ENCODE results near the gene TPRG1L.
"Not testable (repeated sequence)": the region's sequence is repeated elsewhere in the genome, so short reads cannot be mapped to it uniquely, and the experiment has no call there.

The TPRG1L gene

DNA sequence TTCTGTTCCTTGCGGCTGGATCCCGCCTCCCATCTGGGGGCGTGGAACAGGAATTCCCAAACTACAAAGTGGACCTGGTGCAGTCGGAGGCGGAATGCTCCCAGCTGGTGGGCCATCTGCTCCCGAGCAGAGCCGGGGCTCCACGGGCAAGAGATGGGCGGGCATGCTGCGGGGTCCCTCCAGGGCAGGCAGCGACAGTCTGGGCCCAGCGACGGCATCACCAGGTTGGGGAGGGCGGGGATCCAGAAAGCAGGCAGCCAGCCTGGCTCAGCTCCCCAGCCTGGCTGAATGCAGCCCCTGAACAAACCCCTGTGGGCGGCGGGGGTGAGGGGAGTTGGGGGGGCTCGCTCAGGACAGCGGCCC, 17.1 kb upstream of the TPRG1L start:
- in situ Hi-C loops (cut with MboI; ENCODE audit: low sequenced_read_pairs), result no loop called here

GRCh38 chr1:3608154-3608553, 16.7 kb upstream of the TPRG1L start:
- in situ Hi-C loops (cut with MboI; ENCODE audit: low sequenced_read_pairs), result no loop called here

DNA sequence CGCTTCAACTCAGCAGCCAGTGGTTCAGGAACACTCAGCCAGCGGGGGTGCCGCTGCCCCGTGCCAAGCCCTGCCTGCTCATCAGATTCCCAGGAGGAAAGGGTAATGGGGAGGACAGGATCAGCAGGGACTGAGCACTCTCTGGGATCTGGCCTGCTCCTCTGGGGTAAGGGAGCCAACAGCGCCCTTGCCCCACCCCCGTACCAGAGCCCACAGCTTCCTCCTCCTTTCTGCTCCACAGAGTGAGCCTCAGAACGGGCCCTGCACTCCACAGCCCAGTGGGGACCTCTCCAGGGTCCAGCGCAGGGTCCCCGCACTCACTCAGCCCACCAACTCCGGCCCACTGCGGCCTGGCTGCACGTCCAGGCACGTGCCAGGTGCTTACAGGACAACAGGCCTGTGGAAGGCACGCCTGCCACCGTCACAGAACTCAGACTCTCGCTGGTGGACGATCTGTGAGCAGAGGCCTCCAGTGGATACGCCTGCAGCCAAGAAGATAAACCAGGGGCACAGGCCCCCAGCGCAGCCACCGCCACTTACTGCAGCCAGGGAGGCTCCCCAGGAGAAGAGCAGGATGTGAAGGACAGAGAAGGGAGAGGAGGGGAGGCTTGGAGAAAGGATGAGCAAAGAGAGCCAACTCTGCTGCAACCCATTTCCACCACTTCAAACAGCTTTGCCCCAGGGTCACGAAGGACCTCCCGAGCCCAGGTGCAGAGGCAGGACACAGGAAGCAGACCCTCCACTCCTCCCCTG, 15.6 kb upstream of the TPRG1L start:
- in situ Hi-C loops (cut with MboI; ENCODE audit: low sequenced_read_pairs), result no loop called here

- in situ Hi-C loops (cut with MboI; ENCODE audit: low sequenced_read_pairs), result no loop called here
These were observed 14.9 kb upstream of the TPRG1L start for GRCh38 chr1:3609769-3610526.

DNA sequence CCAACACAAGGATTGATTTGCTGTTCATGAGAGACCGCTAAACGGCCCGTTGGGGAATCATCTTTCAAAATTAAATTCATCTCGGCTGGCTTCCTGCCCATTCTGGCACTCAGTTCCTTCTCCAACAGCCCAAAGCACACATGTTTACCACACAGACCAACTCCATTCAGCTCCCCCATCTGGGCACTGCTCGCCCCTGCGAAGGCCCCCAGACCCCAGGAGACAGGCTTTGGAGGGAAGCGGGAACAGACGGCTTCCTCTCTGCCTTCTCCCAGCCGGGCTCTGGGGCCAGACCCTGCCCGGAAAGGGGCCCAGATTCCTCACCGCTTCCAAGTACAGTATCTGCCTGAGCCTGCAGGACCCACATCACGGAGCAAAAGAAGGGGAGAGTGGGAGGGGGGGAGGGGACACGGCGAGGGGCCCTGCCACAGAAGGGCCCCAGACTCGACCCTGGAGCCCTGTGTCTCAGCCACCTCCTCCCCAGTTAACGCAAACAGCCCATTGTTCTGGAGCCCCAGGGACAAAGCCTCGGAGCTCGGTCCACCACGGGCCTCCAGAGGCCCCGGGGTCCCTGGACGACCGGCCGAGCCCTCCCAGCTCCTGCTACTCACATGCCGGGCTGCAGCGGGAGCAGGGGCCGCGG, 14.2 kb upstream of the TPRG1L start:
- in situ Hi-C loops (cut with MboI; ENCODE audit: low sequenced_read_pairs), result no loop called here

DNA sequence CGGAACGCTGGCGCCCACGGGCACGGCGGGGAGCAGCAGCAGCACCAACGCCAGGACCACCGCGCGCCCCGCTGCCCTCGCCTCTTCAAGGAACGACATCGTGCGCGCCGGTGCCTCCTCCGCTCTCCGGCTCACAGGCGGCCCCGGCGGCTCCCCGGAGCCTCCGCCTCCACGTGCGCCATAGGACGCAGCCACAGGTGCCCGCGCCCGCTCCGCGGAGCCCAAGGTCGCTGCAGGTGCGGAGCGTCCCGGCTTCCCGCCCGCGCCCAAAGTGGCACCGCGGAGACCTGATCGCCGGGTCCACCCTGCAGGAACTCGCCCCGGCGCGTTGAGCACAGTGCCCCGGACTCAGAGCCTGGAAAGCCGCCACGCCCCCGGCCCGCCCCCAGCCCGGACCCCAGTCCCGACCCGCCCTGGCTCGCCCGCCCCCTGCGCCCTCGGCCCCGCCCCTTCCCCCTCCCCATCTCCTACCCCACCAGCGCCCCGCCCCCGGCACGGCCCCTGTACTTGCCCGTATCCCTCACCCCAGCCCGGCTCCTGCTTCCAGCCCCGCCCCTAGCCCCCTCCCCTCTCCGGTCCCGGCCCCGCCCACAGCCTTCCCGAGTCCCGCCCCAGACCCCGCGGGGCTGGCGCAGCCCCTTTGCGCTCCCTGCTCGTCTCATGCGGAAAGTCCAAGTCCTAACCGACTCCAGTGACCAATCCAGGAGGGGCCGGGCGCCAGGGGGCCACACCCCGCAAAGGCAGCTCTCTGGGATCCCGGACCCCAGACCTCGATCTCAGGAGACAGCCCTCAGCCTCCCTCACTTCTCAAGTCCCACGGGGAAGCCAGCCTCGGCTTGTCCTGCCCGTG, 13.4 kb upstream of the TPRG1L start, which contains the start of gene MEGF6:
MEGF6 (minus strand) TSS at position 339 of the 850 bp plus-strand sequence; CDS start at position 99, 240 bp downstream.
- in situ Hi-C loops (cut with MboI; ENCODE audit: low sequenced_read_pairs), result no loop called here

GRCh38 chr1:3612123-3612522, 12.7 kb upstream of the TPRG1L start:
- in situ Hi-C loops (cut with MboI; ENCODE audit: low sequenced_read_pairs), result no loop called here

- in situ Hi-C loops (cut with MboI; ENCODE audit: low sequenced_read_pairs), result no loop called here
These were observed 9.8 kb upstream of the TPRG1L start for GRCh38 chr1:3614755-3615742.

DNA sequence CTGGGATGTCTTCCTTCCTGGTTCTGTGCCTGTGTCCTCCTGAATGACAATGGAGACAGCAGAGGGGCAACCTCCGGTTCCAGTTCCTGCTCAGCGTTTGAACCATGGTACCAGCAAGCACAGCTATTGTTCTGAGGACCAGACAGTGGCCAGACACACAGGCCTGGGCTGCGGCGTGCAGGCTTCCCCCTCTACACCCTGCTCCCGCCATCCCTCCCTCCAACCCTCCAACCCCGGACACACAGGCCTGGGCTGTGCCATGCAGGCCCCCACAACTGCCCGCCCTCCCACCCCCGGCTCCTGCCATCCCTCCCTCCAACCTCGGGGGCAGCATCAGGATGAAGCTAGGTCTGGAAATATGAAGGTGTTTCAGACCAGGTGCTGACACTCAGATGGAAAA, 8.0 kb upstream of the TPRG1L start:
- in situ Hi-C loops (cut with MboI; ENCODE audit: low sequenced_read_pairs), result no loop called here

- in situ Hi-C loops (cut with MboI; ENCODE audit: low sequenced_read_pairs), result no loop called here
These were observed 6.9 kb upstream of the TPRG1L start for GRCh38 chr1:3617806-3618345.

DNA sequence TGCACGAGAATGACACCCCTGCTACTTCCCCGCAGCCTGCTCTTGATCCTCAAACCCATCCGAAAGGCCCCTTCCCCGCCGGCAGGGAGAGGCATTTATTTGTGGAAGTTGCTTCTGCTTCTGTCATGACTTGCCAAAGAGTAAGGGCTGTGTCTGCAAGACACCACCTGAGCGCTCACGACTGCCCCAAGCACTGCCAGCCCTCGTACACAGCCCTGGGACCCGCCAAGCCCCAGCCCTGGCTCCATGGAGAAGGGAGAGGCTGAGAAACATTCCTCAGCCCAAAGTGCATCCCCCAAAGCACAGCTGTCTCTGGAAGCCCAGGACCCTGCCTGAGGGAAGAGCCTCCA, 6.3 kb upstream of the TPRG1L start:
- in situ Hi-C loops (cut with MboI; ENCODE audit: low sequenced_read_pairs), result no loop called here

GRCh38 chr1:3618881-3619671, 5.7 kb upstream of the TPRG1L start:
- in situ Hi-C loops (cut with MboI; ENCODE audit: low sequenced_read_pairs), result no loop called here

DNA sequence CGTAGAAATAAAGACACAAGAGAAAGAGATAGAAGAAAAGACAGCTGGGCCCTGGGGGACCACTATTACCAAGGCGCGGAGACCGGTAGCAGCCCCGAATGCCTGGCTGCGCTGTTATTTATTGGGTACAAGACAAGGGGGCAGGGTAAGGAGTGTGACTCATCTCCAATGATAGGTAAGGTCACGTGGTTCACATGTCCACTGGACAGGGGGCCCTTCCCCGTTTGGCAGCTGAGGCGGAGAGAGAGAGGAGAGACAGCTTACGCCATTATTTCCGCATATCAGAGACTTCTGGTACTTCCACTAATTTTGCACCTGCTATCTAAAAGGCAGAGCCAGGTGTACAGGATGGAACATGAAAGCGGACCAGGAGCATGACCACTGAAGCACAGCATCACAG, 4.1 kb upstream of the TPRG1L start:
- in situ Hi-C loops (cut with MboI; ENCODE audit: low sequenced_read_pairs), result no loop called here

GRCh38 chr1:3621151-3621671, 3.6 kb upstream of the TPRG1L start:
- in situ Hi-C loops (cut with MboI; ENCODE audit: low sequenced_read_pairs), result not testable (repeated sequence)

GRCh38 chr1:3622102-3622501, 2.7 kb upstream of the TPRG1L start:
- in situ Hi-C loops (cut with MboI; ENCODE audit: low sequenced_read_pairs), result not testable (repeated sequence)

DNA sequence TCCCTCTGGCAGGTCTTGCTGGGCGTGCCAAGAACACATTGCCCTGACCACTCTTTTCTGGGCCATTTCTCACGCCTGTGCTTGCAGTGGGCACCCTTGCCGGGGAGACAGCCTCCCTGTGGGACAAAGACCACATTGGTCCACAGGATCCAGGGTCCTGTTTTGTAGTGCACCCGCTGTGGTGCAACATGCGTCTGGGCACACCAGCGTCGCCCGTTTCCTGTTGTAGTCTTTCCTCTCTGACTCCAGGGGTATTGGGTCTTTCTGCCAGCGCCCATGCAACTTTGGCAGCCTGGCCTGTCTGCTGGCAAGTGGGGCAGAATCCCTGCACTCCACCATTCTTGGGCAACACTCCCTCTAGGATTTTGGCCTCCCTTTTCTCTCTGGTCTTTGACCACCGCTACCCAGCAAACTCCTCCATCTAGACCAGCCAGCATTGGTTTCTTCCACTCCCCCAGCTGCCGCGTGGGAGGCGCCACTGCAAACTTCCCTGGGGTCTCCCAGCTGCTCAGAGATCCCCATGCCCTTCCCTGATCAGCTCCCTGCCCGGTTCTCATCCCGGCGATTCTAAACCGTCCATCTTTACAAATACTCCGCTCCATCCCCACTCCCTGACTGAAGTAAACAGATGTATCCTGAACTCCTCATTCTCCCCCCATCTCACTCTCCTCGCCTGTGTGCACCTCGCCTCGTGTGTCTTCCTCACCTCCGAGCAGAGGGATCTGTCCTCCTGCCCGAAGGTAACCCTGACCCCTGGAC, 1.2 kb upstream of the TPRG1L start:
- in situ Hi-C loops (cut with MboI; ENCODE audit: low sequenced_read_pairs), result no loop called here

DNA sequence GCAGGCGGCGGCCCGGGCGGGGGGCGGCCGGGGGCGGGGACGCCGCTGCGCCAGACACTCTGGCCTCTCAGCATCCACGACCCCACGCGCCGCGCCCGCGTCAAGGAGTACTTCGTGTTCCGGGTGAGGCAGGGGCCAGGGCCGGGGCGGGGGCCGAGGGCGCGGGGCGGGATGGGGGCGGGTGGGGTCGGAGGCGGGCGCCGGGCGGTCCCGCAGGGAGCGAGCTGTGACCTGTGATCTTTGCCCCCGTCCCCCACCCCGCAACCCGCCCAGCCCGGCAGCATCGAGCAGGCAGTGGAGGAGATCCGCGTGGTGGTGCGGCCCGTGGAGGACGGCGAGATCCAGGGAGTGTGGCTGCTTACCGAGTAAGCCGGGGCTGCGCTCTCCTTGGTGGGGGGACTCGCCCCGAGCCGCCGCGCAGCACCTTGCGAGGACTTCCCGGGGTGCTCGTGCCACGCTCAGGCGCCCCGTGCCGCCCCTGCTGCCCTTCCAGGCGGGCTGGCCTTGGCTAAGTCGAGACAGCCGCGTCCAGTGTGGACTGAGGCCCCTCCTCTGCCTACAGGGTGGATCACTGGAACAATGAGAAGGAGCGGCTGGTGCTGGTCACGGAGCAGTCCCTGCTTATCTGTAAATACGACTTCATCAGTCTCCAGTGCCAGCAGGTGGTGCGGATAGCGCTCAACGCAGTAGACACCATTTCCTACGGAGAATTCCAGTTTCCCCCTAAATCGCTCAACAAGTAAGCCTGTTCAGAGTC, 514 bp downstream of the TPRG1L start:
- in situ Hi-C loops (cut with MboI; ENCODE audit: low sequenced_read_pairs), result no loop called here
